ENCODE results near the gene SURF1.
"Not testable (repeated sequence)": the region's sequence is repeated elsewhere in the genome, so short reads cannot be mapped to it uniquely, and the experiment has no call there.

SURF1 gene

GRCh38 chr9:133323211-133323610 is 33.1 kb downstream of the SURF1 start:
- no peak overlapping the region for H3K4me3 ChIP-seq (ENCODE audit: low read length)
- peaks cover 2% of the 10 kb centered on the region for H3K36me3 ChIP-seq (replicated peaks; ENCODE audit: low read depth, low read length)
- H3K4me1 ChIP-seq (ENCODE audit: low read length): no peaks in the 10 kb centered on the region
- no peak for TF ChIP-seq EZH2phosphoT487 (IDR thresholded peaks at IDR 0.05; ENCODE audit: low read depth)
- TF ChIP-seq CTCF (IDR thresholded peaks at IDR 0.05; ENCODE audit: low read depth, low read length): no peak
- no peaks in the 10 kb centered on the region for H3K27me3 ChIP-seq (ENCODE audit: low read depth, low read length)
- no peak overlapping the region for H3K4me2 ChIP-seq (ENCODE audit: low read length)
- H4K20me1 ChIP-seq (ENCODE audit: insufficient read depth, low read length): no peaks in the 10 kb centered on the region
- no peak overlapping the region for H3K27ac ChIP-seq (ENCODE audit: low read length)
- H3K9me3 ChIP-seq (ENCODE audit: insufficient read depth, low read length): no peaks in the 10 kb centered on the region
- H3K79me2 ChIP-seq (ENCODE audit: low read length): no peaks in the 10 kb centered on the region
- H2AFZ ChIP-seq (ENCODE audit: low read depth, low read length): no peak overlapping the region
- H3K9ac ChIP-seq (ENCODE audit: low read length): no peak overlapping the region

- no peak overlapping the region for H2AFZ ChIP-seq (ENCODE audit: low read depth, low read length)
- H3K9ac ChIP-seq (ENCODE audit: low read length): no peak overlapping the region
- no peaks in the 10 kb centered on the region for H3K27me3 ChIP-seq (ENCODE audit: low read depth, low read length)
- no peaks in the 10 kb centered on the region for H3K4me1 ChIP-seq (ENCODE audit: low read length)
- H3K27ac ChIP-seq (ENCODE audit: low read length): no peak overlapping the region
- TF ChIP-seq CTCF (IDR thresholded peaks at IDR 0.05; ENCODE audit: low read depth, low read length) (no peak), EZH2phosphoT487 (IDR thresholded peaks at IDR 0.05; ENCODE audit: low read depth) (no peak)
- no peaks in the 10 kb centered on the region for H3K9me3 ChIP-seq (ENCODE audit: insufficient read depth, low read length)
- no peak overlapping the region for H3K4me3 ChIP-seq (ENCODE audit: low read length)
- no peaks in the 10 kb centered on the region for H4K20me1 ChIP-seq (ENCODE audit: insufficient read depth, low read length)
- no peaks in the 10 kb centered on the region for H3K36me3 ChIP-seq (replicated peaks; ENCODE audit: low read depth, low read length)
- no peaks in the 10 kb centered on the region for H3K79me2 ChIP-seq (ENCODE audit: low read length)
- no peak overlapping the region for H3K4me2 ChIP-seq (ENCODE audit: low read length)
Observed at GRCh38 chr9:133322701-133323100, 33.6 kb downstream of the SURF1 start.

- no peak overlapping the region for H3K4me2 ChIP-seq (ENCODE audit: low read length)
- TF ChIP-seq EZH2phosphoT487 (IDR thresholded peaks at IDR 0.05; ENCODE audit: low read depth) (no peak), CTCF (IDR thresholded peaks at IDR 0.05; ENCODE audit: low read depth, low read length) (no peak)
- no peak overlapping the region for H2AFZ ChIP-seq (ENCODE audit: low read depth, low read length)
- H3K27me3 ChIP-seq (ENCODE audit: low read depth, low read length): no peaks in the 10 kb centered on the region
- H3K36me3 ChIP-seq (replicated peaks; ENCODE audit: low read depth, low read length): no peaks in the 10 kb centered on the region
- no peaks in the 10 kb centered on the region for H3K4me1 ChIP-seq (ENCODE audit: low read length)
- H3K79me2 ChIP-seq (ENCODE audit: low read length): no peaks in the 10 kb centered on the region
- H4K20me1 ChIP-seq (ENCODE audit: insufficient read depth, low read length): no peaks in the 10 kb centered on the region
- no peak overlapping the region for H3K9ac ChIP-seq (ENCODE audit: low read length)
- H3K27ac ChIP-seq (ENCODE audit: low read length): no peak overlapping the region
- H3K9me3 ChIP-seq (ENCODE audit: insufficient read depth, low read length): no peaks in the 10 kb centered on the region
- no peak overlapping the region for H3K4me3 ChIP-seq (ENCODE audit: low read length)
Observed at GRCh38 chr9:133321411-133321935, 34.8 kb downstream of the SURF1 start.

GRCh38 chr9:133320421-133320881 is 35.8 kb downstream of the SURF1 start:
- no peaks in the 10 kb centered on the region for H3K79me2 ChIP-seq (ENCODE audit: low read length)
- no peak for TF ChIP-seq CTCF (IDR thresholded peaks at IDR 0.05; ENCODE audit: low read depth, low read length)
- TF ChIP-seq EZH2phosphoT487 (IDR thresholded peaks at IDR 0.05; ENCODE audit: low read depth): no peak
- no peaks in the 10 kb centered on the region for H3K36me3 ChIP-seq (replicated peaks; ENCODE audit: low read depth, low read length)
- H4K20me1 ChIP-seq (ENCODE audit: insufficient read depth, low read length): no peaks in the 10 kb centered on the region
- H3K27ac ChIP-seq (ENCODE audit: low read length): no peak overlapping the region
- no peak overlapping the region for H3K4me3 ChIP-seq (ENCODE audit: low read length)
- no peaks in the 10 kb centered on the region for H3K27me3 ChIP-seq (ENCODE audit: low read depth, low read length)
- H3K4me2 ChIP-seq (ENCODE audit: low read length): no peak overlapping the region
- no peaks in the 10 kb centered on the region for H3K9me3 ChIP-seq (ENCODE audit: insufficient read depth, low read length)
- no peak overlapping the region for H3K9ac ChIP-seq (ENCODE audit: low read length)
- no peak overlapping the region for H2AFZ ChIP-seq (ENCODE audit: low read depth, low read length)
- no peaks in the 10 kb centered on the region for H3K4me1 ChIP-seq (ENCODE audit: low read length)

- H3K79me2 ChIP-seq (ENCODE audit: low read length); H3K4me2 ChIP-seq (ENCODE audit: low read length); H4K20me1 ChIP-seq (ENCODE audit: insufficient read depth, low read length); H3K36me3 ChIP-seq (replicated peaks; ENCODE audit: low read depth, low read length); H2AFZ ChIP-seq (ENCODE audit: low read depth, low read length); H3K27me3 ChIP-seq (ENCODE audit: low read depth, low read length); H3K9ac ChIP-seq (ENCODE audit: low read length); H3K9me3 ChIP-seq (ENCODE audit: insufficient read depth, low read length); H3K4me3 ChIP-seq (ENCODE audit: low read length); H3K4me1 ChIP-seq (ENCODE audit: low read length); H3K27ac ChIP-seq (ENCODE audit: low read length): not testable (repeated sequence)
Observed at GRCh38 chr9:133317551-133317950, 38.7 kb downstream of the SURF1 start.

Data from OCI-LY3 (cell line).